SK-N-SH treated with all-trans-retinoic acid at 6 μM for 48 hours (cell line): Measurements from ENCODE around the gene CILP2.

Experiments used
- ATAC-seq: fragments of 200-7000 bp; cut with Tn5 transposase; 3 replicates; pipeline ENCODE4 v1.9.1; 2020; ENCODE audit warnings: mild to moderate bottlenecking, moderate library complexity
- ARNTL ChIP-seq: fragments of 450-650 bp; formaldehyde crosslinking; IDR thresholded peaks from 2 replicates; pipeline ENCODE4 v1.5.0; 2020; ENCODE audit warnings: low read depth, mild to moderate bottlenecking, moderate library complexity, borderline replicate concordance
- BACH2 ChIP-seq: fragments of 250-450 bp; sonication (Bioruptor Pico); IDR thresholded peaks from 2 replicates; pipeline ENCODE4 v1.9.0; 2021; ENCODE audit warnings: mild to moderate bottlenecking, borderline replicate concordance
- CREB5 ChIP-seq: fragments of 250-450 bp; sonication (Bioruptor Pico); IDR thresholded peaks from 2 replicates; pipeline ENCODE4 v1.5.1; 2020; ENCODE audit warnings: low read depth, mild to moderate bottlenecking, moderate library complexity
- CSDC2 ChIP-seq: fragments of 250-450 bp; sonication (Bioruptor Pico); IDR thresholded peaks from 2 replicates; pipeline ENCODE4 v1.5.0; 2020; ENCODE audit warnings: mild to moderate bottlenecking, moderate library complexity
- CSRNP3 ChIP-seq: fragments of 250-450 bp; sonication (Bioruptor Pico); IDR thresholded peaks from 2 replicates; pipeline ENCODE4 v1.5.1; 2021; ENCODE audit warnings: mild to moderate bottlenecking, moderate library complexity
- GLIS3 ChIP-seq: fragments of 250-450 bp; sonication (Bioruptor Pico); IDR thresholded peaks from 2 replicates; pipeline ENCODE4 v1.5.0; 2020; ENCODE audit warnings: mild to moderate bottlenecking, moderate library complexity
- ISL1 ChIP-seq: fragments of 250-450 bp; sonication (Bioruptor Pico); IDR thresholded peaks from 2 replicates; pipeline ENCODE4 v2.1.2; 2022; ENCODE audit warnings: mild to moderate bottlenecking, moderate library complexity
- OSR1 ChIP-seq: fragments of 250-450 bp; sonication (Bioruptor Pico); IDR thresholded peaks from 2 replicates; pipeline ENCODE4 v1.8.0; 2022; ENCODE audit warnings: moderate library complexity, mild to moderate bottlenecking, inconsistent platforms
- PATZ1 ChIP-seq: fragments of 250-450 bp; sonication (Bioruptor Pico); IDR thresholded peaks from 2 replicates; pipeline ENCODE4 v1.8.0; 2020; ENCODE audit warnings: mild to moderate bottlenecking, moderate library complexity, borderline replicate concordance
- POU6F1 ChIP-seq: fragments of 250-450 bp; sonication (Bioruptor Pico); IDR thresholded peaks from 2 replicates; pipeline ENCODE4 v1.8.0; 2021; ENCODE audit warnings: low read depth, mild to moderate bottlenecking, moderate library complexity, borderline replicate concordance
- RARB ChIP-seq: fragments of 250-450 bp; sonication (Bioruptor Pico); IDR thresholded peaks from 2 replicates; pipeline ENCODE4 v1.8.0; 2021; ENCODE audit warnings: mild to moderate bottlenecking, moderate library complexity
- SNAI2 ChIP-seq: fragments of 250-450 bp; sonication (Bioruptor Pico); IDR thresholded peaks from 2 replicates; pipeline ENCODE4 v1.5.0; 2020; ENCODE audit warnings: mild to moderate bottlenecking, moderate library complexity
- TOX ChIP-seq: fragments of 250-450 bp; sonication (Bioruptor Pico); IDR thresholded peaks from 2 replicates; pipeline ENCODE4 v1.8.0; 2021; ENCODE audit warnings: mild to moderate bottlenecking, moderate library complexity, borderline replicate concordance
- ZC3H10 ChIP-seq: fragments of 250-450 bp; sonication (Bioruptor Pico); IDR thresholded peaks from 2 replicates; pipeline ENCODE4 v1.5.1; 2021; ENCODE audit warnings: mild to moderate bottlenecking, moderate library complexity
- ZFP3 ChIP-seq: fragments of 250-450 bp; sonication (Bioruptor Pico); IDR thresholded peaks from 2 replicates; pipeline ENCODE4 v1.5.0; 2020; ENCODE audit warnings: mild to moderate bottlenecking, moderate library complexity
- ZFP30 ChIP-seq: fragments of 450-650 bp; formaldehyde crosslinking; IDR thresholded peaks from 2 replicates; pipeline ENCODE4 v1.5.0; 2022; ENCODE audit warnings: mild to moderate bottlenecking, moderate library complexity
- ZNF565 ChIP-seq: fragments of 450-650 bp; formaldehyde crosslinking; conservative IDR thresholded peaks from 2 replicates; pipeline ENCODE4 v1.5.0; 2020; ENCODE audit warnings: low read depth, mild to moderate bottlenecking, moderate library complexity
- ZNF70 ChIP-seq: fragments of 450-650 bp; formaldehyde crosslinking; IDR thresholded peaks from 2 replicates; pipeline ENCODE4 v1.5.0; 2020; ENCODE audit warnings: mild to moderate bottlenecking, moderate library complexity
- ZNF8 ChIP-seq: fragments of 450-650 bp; formaldehyde crosslinking; IDR thresholded peaks from 2 replicates; pipeline ENCODE4 v1.5.0; 2020; ENCODE audit warnings: mild to moderate bottlenecking, moderate library complexity

CILP2 gene

GRCh38 chr19:19579533-19580361 lies 41.7 kb downstream of the CILP2 start:
- TF ChIP-seq ZFP30 (CRISPR knock-in tag) (no peak), BACH2 (CRISPR knock-in tag) (no peak), CSRNP3 (CRISPR knock-in tag) (no peak), SNAI2 (CRISPR knock-in tag) (no peak), ARNTL (CRISPR knock-in tag) (no peak), PATZ1 (CRISPR knock-in tag) (no peak), GLIS3 (CRISPR knock-in tag) (no peak), ZNF565 (CRISPR knock-in tag) (no peak), ISL1 (no peak), ZNF70 (no peak), ZNF8 (CRISPR knock-in tag) (no peak), ZFP3 (CRISPR knock-in tag) (no peak), RARB (no peak)
- ATAC-seq, result no peak

- ATAC-seq, result no peak
- no peak for TF ChIP-seq SNAI2 (CRISPR knock-in tag)
- TF ChIP-seq ZFP3 (CRISPR knock-in tag), result no peak
- no peak for TF ChIP-seq CREB5 (CRISPR knock-in tag)
- no peak for TF ChIP-seq RARB
- no peak for TF ChIP-seq PATZ1 (CRISPR knock-in tag)
- TF ChIP-seq BACH2 (CRISPR knock-in tag), result no peak
- no peak for TF ChIP-seq GLIS3 (CRISPR knock-in tag)
- no peak for TF ChIP-seq TOX (CRISPR knock-in tag)
- TF ChIP-seq ARNTL (CRISPR knock-in tag), result no peak
- no peak for TF ChIP-seq CSRNP3 (CRISPR knock-in tag)
- no peak for TF ChIP-seq CSDC2 (CRISPR knock-in tag)
- TF ChIP-seq POU6F1 (CRISPR knock-in tag), result no peak
- TF ChIP-seq ISL1, result no peak
- TF ChIP-seq ZC3H10, result no peak
- TF ChIP-seq OSR1 (CRISPR knock-in tag), result no peak
Measured at GRCh38 chr19:19580418-19580817, 42.4 kb downstream of the CILP2 start.

- ATAC-seq, result no peak
- TF ChIP-seq POU6F1 (CRISPR knock-in tag), result no peak
- TF ChIP-seq GLIS3 (CRISPR knock-in tag), result no peak
- TF ChIP-seq TOX (CRISPR knock-in tag), result no peak
Measured at GRCh38 chr19:19581391-19581790, 43.3 kb downstream of the CILP2 start.
